Left cardiac atrium (tissue), 4 donors: ENCODE measurements around the gene TNRC18. TPM values are rescaled to one million over a fixed set of nuclear protein-coding genes. Genes with fewer than 3 reads are reported as not detected.
"Not testable (repeated sequence)": the region's sequence is repeated elsewhere in the genome, so short reads cannot be mapped to it uniquely, and the experiment has no call there.

Experiments
- ATAC-seq, 2 donors: fragments of 200-7000 bp; cut with Tn5 transposase; one replicate each; pipeline ENCODE4 v1.9.1; 2020; ENCODE audit warnings: mild to moderate bottlenecking in 2 of 2, moderate library complexity in 2 of 2
- DNase-seq: peaks from one replicate; pipeline ENCODE4 v3.0.0-alpha.2; 2020
- intact Hi-C, 2 donors: fragments of 100-400 bp; cut with DNase I; formaldehyde crosslinking; loops; one replicate each; pipeline versions ENCODE4 v1.14.1 to v1.15.1; 2022 to 2023
- total RNA-seq, 2 donors: library from RNA; stranded (reverse); fragmentation: NEBNext Ultra II Directional; extraction: Animal tissue kit (Norgen Biotek cat#: 25700); gene quantifications; one replicate each; pipeline ENCODE4 v1.2.1, GENCODE V29; 2021
- donor health status: DM: no; HTN: yes; CAD: no.
- donor health status: DM: no; HTN: yes; CAD: no; lungs with severe emphysema.
- donor health status: DM: yes; HTN: yes; CAD: no.
- donor health status: Dilated cardiomyopathy.

Gene TNRC18
- total RNA-seq, 2 donors from 2014 or later = 39.4 to 44.7 TPM

GRCh38 chr7:5361446-5362127 lies 62.0 kb downstream of the TNRC18 start:
- no peak for ATAC-seq
- no peak for DNase-seq
- intact Hi-C loops = no loop called here

GRCh38 chr7:5360971-5361370 lies 62.7 kb downstream of the TNRC18 start:
- DNase-seq (no peak), ATAC-seq (no peak)
- intact Hi-C loops = no loop called here

GRCh38 chr7:5360451-5360850 lies 63.2 kb downstream of the TNRC18 start:
- ATAC-seq (no peak), DNase-seq (no peak)
- intact Hi-C loops = no loop called here

GRCh38 chr7:5360021-5360420 lies 63.6 kb downstream of the TNRC18 start:
- intact Hi-C loops, DNase-seq, ATAC-seq: not testable (repeated sequence)

GRCh38 chr7:5359344-5359743 lies 64.3 kb downstream of the TNRC18 start:
- intact Hi-C loops = no loop called here
- ATAC-seq = no peak
- no peak for DNase-seq

GRCh38 chr7:5357951-5358350 lies 65.7 kb downstream of the TNRC18 start:
- intact Hi-C loops = loop anchor here in 1 of 2 donors (2.0 kb wide), 1 partner anchor 115 kb away; no protein-coding TSS in a partner anchor

GRCh38 chr7:5356751-5357119 lies 66.9 kb downstream of the TNRC18 start:
- intact Hi-C loops = loop anchor here in 1 of 2 donors (2.0 kb wide), 1 partner anchor 114 kb away; no protein-coding TSS in a partner anchor
- ATAC-seq = no peak
- DNase-seq = no peak

More at GRCh38 chr7:5357951-5358350, 65.7 kb downstream of the TNRC18 start:
- no peak for DNase-seq
- no peak for ATAC-seq

- peak; percentile 87 to 91 for ATAC-seq
- DNase-seq = peak; percentile 75
- intact Hi-C loops = no loop called here
These were observed 69.0 kb downstream of the TNRC18 start for GRCh38 chr7:5354460-5355232.

- DNase-seq = no peak
- intact Hi-C loops = no loop called here
These were observed 71.1 kb downstream of the TNRC18 start for GRCh38 chr7:5352440-5353010.

GRCh38 chr7:5351507-5352265 lies 71.9 kb downstream of the TNRC18 start:
- DNase-seq = no peak
- intact Hi-C loops = no loop called here
- ATAC-seq = no peak

More at GRCh38 chr7:5352440-5353010, 71.1 kb downstream of the TNRC18 start:
- ATAC-seq = no peak

- intact Hi-C loops = no loop called here
- DNase-seq = no peak
These were observed 72.8 kb downstream of the TNRC18 start for GRCh38 chr7:5350600-5351385.

GRCh38 chr7:5350174-5350463 lies 73.5 kb downstream of the TNRC18 start:
- intact Hi-C loops = no loop called here
- ATAC-seq (no peak), DNase-seq (no peak)

More at GRCh38 chr7:5350600-5351385, 72.8 kb downstream of the TNRC18 start:
- ATAC-seq = no peak

GRCh38 chr7:5349437-5350173 lies 74.0 kb downstream of the TNRC18 start:
- DNase-seq (no peak), ATAC-seq (no peak)
- intact Hi-C loops = no loop called here

- no peak for DNase-seq
- intact Hi-C loops = no loop called here
- ATAC-seq = no peak
These were observed 74.6 kb downstream of the TNRC18 start for GRCh38 chr7:5349005-5349380.

- no peak for DNase-seq
- ATAC-seq = peak in 1 of 2 donors; percentile 79
- intact Hi-C loops = no loop called here
These were observed 75.3 kb downstream of the TNRC18 start for GRCh38 chr7:5348134-5349004.

- intact Hi-C loops = no loop called here
- ATAC-seq (no peak), DNase-seq (no peak)
These were observed 78.0 kb downstream of the TNRC18 start for GRCh38 chr7:5345671-5346070.

GRCh38 chr7:5345171-5345570 lies 78.5 kb downstream of the TNRC18 start:
- intact Hi-C loops = no loop called here
- DNase-seq (no peak), ATAC-seq (no peak)
